Stimulated activated CD4-positive, alpha-beta T cell treated with anti-CD3 and anti-CD28 coated beads, Interleukin-12 subunit alpha, Interleukin-12 subunit beta, amount 100 ng/mL, for 48 hours (primary cell): ENCODE measurements around the gene STBD1.
A peak's percentile ranks its signal among the peaks of the same experiment; 100 is the strongest.
"Not testable (repeated sequence)": the region's sequence is repeated elsewhere in the genome, so short reads cannot be mapped to it uniquely, and the experiment has no call there.

Experiments used
- DNase-seq, 3 donors: peaks; one replicate each; pipeline ENCODE4 v3.0.0-alpha.2; 2020; ENCODE audit warnings: low read depth in 2 of 3, low spot score in 1 of 3

STBD1 gene

GRCh38 chr4:76315267-76315918, 8.9 kb downstream of the STBD1 start:
- no peak for DNase-seq

- no peak for DNase-seq
These were observed 9.6 kb downstream of the STBD1 start for GRCh38 chr4:76316131-76316530.

DNA sequence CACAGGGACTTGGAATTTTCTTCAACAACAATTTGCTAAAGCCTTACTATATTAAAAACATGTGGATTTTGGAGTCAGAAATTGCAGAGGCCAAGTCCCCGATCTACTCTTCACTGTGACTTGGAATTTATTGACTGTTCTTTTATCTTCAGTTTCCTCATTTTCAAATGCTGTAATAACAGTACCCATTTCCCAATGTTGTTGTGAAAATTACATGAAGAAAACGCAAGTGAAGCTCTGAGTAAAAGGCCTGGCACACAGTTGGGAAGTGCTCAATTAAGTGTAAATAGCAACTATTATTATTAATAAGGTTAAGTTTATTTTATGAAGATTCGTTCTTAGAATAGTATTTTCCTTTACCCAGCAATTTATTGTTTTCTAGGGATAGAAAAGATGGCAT, 15.7 kb downstream of the STBD1 start:
- DNase-seq, result no peak

DNA sequence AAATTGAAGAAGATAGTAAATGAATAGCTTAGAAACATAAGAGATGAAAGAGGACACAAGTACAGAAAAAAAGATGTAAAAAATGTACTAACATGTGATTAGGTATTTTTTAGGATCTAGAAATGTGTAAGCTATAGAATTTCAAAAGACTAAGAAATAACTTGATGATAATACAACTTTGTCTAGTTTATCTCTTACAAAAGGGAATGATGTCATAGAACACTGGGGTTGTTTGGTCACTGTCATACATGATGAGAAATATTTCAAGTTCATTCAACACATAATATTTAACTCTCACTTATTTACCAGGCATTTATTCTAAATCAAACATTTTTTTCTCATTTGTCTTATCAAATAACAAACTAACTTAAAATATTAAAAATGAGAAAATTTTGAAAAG, 18.5 kb downstream of the STBD1 start:
- DNase-seq, result no peak

- no peak for DNase-seq
These were observed 20.0 kb downstream of the STBD1 start for GRCh38 chr4:76326515-76326914.

DNA sequence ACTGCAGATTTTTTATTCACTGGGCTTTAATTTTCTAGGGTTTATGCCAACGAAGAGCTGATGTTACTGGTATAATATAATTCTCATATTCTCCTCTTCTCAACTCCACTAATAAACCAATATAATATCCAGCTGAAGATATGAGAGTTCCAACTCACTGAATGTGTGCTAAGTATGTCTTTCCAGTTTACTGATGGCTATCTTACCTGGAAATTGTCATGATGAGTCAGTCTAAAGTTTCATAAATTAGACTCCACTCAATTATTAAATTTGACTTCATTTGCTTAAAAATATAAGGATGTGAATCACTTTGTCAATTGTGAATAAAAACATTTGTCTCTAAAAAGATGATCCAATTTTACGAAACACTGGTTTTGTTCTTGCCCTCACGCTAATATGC, 28.4 kb downstream of the STBD1 start:
- no peak for DNase-seq

DNA sequence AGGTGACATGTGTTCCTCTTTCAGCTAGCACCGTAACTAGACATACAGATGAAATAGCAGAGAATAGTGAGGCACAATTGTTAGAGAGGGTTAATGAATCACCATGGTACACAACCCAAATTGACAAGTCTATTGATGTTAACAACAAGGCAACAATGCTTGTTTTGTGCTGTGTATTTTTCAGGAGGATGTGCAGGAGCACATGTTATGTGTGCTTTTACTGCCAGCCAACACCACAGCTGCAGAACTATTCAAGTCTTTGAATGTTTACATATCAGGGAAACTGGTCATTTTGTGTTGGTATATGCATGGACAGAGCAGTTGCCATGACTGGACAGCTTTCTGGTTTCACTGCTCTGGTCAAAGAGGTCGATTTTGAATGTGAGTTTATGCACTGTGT, 32.8 kb downstream of the STBD1 start:
- no peak for DNase-seq

GRCh38 chr4:76341063-76341462, 34.5 kb downstream of the STBD1 start:
- DNase-seq, result no peak

GRCh38 chr4:76342191-76342590, 35.7 kb downstream of the STBD1 start:
- no peak for DNase-seq

- no peak for DNase-seq
These were observed 36.3 kb downstream of the STBD1 start for GRCh38 chr4:76342803-76343202.

GRCh38 chr4:76354517-76355473, 48.3 kb downstream of the STBD1 start:
- DNase-seq, result peak in 1 of 3 donors; percentile 3

GRCh38 chr4:76357981-76358380, 51.4 kb downstream of the STBD1 start:
- no peak for DNase-seq

- DNase-seq, result not testable (repeated sequence)
These were observed 53.4 kb downstream of the STBD1 start for GRCh38 chr4:76359881-76360466.
